ENCODE data around the gene OR10A2.

- TF ChIP-seq EZH2 (IDR thresholded peaks at IDR 0.05; ENCODE audit: borderline replicate concordance, insufficient read depth, low read depth, low read length, poor library complexity, severe bottlenecking), result no peak
- TF ChIP-seq CTCF (IDR thresholded peaks at IDR 0.05), result no peak
Measured at GRCh38 chr11:6862961-6863360, at the start of gene OR10A2.
